Erythroblast (primary cell): ENCODE results near the gene PAM16.

Experiments
- DNase-seq, 2 experiments: peaks; one replicate each; lab custom pipeline; 2025; lab: John Stamatoyannopoulos, UW
- GATA1 ChIP-seq: IDR thresholded peaks from 2 replicates; pipeline ENCODE4 v1.6.1; 2011; ENCODE audit warnings: low read depth, mild to moderate bottlenecking, control low read depth, low read length, moderate library complexity
- POLR2A ChIP-seq: IDR thresholded peaks from 2 replicates; pipeline ENCODE4 v1.6.1; 2011; ENCODE audit warnings: mild to moderate bottlenecking, low read length

PAM16 gene

DNA sequence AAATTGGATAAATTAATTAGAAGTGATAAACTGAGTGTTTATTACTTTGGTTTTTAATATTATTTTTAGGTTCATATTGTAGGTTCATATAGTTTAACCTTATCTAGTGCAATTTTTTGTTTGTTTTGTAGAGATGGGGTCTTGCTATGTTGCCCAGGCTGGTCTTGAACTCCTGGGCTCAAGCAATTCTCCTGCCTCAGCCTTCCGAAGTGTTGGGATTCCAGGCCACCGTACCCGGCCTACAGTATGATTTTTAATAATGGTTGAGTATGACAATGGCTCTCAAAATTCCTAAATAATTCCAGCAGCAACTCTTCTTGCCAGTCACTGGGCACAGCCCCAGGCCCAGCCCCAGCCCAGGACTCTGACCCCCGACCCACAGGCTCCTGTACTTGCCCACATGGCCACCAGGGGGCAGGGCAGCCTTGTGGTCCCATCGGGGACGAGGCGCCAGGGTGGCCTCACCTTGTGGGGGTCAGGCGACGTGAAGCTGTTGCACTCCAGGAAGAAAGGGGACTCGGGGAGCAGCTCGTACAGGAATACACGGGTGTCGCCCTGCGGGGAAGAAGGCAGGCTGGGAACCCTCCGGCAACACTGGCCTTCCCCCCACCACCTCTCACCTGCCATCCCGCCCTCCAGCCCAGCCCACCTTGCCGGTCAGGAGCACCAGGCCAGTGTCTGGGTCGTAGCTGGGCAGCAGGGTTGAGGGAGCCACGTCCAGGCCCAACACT lies 7.9 kb upstream of the PAM16 start:
- TF ChIP-seq GATA1 (no peak), POLR2A (no peak)
- peak; percentile 59 to 77 for DNase-seq

DNA sequence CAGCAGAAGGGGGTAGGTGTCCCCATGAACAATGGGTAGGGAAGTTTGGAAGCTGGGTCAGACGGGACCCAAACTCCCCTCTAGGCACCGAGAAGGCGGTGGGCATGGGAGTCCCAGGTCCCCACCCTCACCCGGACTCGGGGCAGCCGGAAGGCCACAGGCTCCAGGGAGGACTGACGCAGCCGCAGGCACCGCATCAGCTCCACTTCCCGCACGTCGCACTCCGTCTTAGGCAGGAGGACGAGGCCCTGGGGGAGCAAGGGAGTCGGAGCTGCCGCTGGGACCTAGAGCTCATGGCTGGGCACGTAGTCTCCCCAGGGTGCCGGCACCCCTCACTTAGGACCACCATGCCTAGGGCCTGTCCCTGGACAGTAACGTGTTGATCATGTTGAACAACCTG lies 7.1 kb upstream of the PAM16 start:
- no peak for DNase-seq
- TF ChIP-seq GATA1 (no peak), POLR2A (no peak)

DNA sequence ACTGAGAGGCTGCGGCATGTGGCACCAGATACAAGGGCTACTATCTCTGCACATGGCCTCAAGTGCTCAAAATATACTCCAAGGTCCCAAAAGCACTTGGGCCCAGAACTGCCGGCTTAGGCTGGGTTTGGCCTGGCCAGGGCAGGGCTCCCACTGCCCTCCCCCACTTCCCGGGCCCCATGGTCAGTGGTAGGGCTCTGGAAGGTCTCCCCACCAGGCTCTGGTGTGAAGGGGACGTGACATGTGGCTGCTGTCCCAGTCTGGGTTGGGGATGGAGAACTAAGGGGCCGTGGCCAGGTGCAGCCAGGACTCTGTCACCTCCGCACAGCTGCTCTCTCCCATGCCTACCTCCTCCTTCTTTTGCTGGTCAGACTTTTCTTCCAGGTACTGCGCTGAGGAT lies 5.7 kb upstream of the PAM16 start:
- DNase-seq = no peak
- TF ChIP-seq POLR2A = no peak
- TF ChIP-seq GATA1 = no peak

DNA sequence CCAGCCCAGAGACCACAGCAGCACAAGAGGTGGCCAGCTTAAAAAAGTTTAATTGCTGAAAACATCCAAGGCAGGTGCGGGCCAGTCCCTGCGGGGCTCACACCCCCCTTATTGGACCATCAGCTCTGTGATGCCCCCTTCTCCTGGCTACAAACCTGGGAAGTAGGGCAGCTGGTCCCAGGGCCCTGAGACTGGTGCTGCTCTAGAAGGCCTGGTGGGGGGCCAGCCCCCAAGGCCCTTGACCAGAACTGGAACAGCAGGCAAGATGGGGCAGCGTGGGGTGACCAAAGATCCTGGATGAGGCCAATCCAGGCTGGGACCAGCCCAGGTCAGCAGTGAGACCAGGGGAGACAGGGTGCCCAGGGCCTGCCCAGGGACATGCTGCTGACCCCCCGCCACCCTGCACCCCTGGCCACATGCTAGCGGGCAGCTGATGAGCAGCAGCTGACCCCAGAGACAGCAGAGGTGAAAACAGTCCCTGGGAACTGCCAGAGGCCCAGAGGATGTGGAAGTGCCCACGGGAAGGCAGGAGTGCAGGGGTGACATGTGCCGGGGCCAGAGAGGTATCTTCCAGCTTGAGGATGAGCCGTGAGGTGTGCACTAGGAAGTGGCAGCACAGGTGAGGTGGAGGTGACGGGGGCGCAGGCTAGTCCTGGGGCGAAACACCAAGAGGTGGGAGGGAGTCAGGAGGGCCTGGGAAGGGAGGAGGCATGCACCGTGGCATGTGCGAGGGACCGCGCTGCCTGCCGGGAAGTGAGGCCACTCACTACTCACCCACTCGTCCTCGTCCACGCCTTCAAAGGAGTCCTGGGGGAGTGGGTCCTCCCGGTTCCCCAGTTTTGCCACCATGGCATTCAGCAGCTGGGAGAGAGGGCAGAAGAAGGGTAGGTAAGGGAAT lies 3.6 kb upstream of the PAM16 start:
- no peak for DNase-seq
- TF ChIP-seq POLR2A = no peak
- no peak for TF ChIP-seq GATA1

DNA sequence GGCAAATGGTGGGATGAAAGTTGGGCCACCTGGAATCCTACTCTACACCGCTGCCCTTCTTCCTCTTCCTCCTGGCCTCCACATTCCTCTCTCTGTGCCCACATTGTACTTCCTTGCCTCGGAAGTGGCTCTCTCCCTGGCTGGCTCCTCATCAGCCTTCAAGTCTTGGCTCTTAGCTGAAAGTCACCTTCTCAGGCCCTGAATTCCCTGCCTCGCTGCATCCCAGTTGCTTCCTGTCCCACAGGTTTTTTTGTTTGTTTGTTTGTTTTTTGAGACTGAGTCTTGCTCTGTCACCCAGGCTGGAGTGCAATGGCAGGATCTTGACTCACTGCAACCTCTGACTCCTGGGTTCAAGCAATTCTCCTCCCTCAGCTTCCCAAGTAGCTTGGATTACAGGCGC lies 2.6 kb upstream of the PAM16 start:
- no peak for DNase-seq
- TF ChIP-seq GATA1 (no peak), POLR2A (no peak)

DNA sequence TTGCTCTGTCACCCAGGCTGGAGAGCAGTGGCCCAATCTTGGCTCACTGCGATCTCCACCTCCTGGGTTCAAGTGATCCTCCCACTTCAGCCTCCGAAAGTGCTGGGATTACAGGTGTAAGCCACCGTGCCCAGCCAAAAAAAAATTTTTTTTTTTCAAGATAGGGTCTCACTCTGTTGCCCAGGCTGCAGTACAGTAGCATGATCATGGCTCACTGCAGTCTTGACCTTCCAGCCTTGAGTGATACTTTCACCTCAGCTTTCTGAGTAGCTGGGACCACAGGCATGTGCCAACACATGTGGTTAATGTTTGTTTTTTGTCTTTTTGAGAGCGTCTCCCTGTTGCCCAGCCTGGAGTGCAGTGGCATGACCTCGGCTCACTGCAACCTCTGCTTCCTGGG lies 1.7 kb upstream of the PAM16 start:
- DNase-seq = no peak
- TF ChIP-seq GATA1 (no peak), POLR2A (no peak)

DNA sequence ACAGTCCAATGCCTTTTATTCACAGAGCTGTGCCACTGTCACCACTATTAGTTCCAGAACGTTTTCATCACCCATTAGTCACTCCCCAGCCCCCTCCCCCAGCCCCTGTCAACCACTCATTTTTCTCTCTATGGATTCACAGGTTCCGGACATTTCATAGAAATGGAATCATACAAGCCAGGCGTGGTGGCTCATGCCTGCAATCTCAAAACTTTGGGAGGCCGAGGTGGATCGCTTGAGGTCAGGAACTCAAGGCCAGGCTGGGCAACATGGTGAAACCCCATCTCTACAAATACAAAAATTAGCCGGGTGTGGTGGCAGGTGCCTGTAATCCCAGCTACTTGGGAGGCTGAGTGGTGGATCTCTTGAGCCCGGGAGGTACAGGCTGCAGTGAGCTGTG lies 759 bp upstream of the PAM16 start:
- DNase-seq = no peak
- TF ChIP-seq GATA1 (no peak), POLR2A (no peak)

DNA sequence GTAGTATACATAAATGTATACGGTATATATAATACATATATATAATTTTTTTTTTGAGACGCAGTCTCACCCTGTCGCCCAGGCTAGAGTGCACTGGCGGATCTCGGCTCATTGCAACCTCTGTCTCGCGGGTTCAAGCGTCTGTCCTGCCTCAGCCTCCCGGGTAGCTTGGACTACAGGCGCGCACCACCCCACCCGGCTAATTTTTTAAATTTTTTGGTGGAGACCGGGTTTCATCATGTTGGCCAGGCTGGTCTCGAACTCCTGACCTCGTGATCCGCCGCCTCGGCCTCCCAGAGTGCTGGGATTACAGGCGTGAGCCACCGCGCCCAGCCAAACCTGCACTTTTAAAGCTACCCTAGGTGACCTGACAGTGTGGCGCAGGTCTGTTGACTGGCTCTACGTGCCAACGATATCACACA lies 745 bp downstream of the PAM16 start:
- no peak for TF ChIP-seq POLR2A
- no peak for TF ChIP-seq GATA1
- no peak for DNase-seq

DNA sequence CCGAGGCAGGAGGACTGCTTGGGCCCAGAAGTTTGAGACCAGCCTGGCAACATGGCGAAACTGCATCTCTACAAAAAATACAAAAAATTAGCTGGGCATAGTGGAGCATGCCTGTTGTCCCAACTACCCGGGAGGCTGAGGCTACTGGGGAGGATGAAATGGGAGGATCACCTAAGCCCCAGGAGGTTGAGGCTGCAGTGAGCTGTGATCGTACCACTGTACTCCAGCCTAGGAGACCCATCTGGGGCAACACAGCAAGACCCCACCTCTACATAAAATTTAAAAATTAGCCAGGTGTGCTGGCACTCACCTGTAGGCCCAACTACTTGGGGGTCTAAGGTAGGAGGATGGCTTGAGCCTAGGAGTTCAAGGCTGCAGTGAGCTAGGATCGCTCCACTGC lies 1.8 kb downstream of the PAM16 start:
- DNase-seq = no peak

DNA sequence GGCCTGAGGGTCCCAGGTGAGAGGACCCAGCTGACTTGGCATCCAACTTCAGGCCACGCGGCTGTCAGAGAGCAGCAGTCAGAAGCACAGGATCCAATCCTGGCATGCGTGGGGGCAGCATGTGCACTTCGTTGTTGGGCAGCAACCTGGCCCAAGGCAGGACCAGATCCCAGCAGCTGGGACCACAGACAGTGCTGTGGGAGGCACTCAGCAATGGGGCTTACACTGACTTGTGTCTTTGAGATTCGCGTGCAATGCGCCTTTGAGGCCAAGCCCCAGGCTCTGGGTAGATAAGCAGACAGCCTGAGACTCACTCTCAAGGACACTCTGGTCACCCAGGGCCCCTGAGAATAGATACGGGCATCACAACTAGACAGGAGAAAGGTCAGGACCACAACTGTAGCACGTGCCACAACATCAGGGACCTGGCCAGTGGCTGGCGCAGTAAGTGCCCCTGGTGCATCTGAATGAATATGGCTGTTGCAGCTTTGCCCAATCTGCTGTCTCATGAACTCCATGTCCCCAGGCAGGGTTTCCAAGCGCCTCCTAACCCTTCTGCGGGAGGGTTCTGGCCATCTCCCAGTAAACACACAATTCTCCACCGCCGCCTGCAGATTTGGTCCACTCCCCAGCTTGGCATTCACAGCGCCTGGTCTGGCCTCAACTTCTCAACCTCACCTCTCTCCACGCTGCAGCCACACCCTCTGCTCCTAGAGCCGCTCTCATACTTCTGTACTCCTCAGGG lies 3.2 kb downstream of the PAM16 start:
- TF ChIP-seq POLR2A (no peak), GATA1 (no peak)

More for the DNA sequence above, 1.8 kb downstream of the PAM16 start:
- no peak for TF ChIP-seq GATA1
- TF ChIP-seq POLR2A = no peak

DNA sequence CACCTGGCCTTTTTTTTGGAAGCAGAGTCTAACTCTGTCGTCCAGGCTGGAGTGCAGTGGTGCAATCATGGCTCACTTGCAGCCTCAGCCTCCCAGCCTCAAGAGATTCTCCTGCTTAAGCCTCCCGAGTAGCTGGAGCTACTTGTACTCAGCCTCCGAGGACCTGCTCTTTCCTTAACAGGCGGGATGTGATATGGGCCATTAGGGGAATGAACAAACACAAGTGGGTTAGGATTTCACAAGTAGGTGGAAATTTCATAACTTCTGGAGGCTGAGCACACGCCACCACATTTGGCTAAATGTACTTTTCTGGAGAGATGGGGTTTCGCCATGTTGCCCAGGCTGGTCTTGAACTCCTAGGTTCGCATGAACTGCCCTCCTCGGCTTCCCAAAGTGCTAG lies 4.1 kb downstream of the PAM16 start:
- TF ChIP-seq GATA1 (no peak), POLR2A (no peak)
- DNase-seq = no peak

More for the DNA sequence above, 3.2 kb downstream of the PAM16 start:
- peak; percentile 84 to 93 for DNase-seq

DNA sequence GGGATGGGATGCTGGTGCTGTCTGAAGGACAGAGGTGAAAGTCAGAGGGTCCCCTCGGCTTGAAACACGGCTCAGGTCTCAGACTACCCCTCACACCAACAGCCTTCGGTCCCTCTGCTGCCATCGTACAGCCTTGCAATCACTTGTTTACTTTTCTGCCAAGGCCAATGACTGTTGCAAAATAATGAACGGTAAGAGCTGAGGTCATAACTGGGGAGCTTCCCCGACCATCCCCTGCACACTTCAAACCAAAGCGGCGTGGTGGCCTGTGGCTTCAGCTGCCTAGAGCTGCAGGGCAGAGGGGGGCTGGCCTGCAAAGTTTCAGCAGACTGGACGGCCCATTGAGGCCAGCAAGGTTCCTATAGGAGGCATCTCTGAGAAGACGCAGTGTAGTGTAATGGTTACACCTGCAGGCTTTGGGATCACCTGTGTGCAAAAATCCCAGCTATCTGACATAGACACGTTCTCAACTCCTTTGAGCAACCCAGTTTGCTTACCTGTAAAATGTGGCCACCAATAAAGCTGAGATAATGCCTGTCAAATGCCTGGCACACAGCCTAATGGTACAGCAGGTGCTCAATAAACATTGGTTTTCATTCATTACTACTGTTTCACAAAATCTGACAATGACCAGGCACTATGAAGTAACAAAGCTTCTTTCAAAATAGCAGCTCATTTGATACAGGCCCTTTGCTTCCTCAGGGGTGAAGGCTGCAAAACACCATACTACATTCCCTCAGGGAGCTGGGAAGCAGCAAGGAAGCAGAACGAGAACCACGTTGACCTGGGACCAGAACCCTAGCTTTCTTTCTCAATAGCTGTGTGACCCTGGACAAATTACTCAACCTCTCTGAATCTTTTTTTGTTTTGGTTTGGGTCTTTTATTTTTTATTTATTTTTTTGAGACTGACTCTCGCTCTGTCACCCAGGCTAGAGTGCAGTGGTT lies 5.0 kb downstream of the PAM16 start:
- no peak for TF ChIP-seq POLR2A
- no peak for TF ChIP-seq GATA1
- peak; percentile 28 to 51 for DNase-seq
